Liver (tissue), 9 donors: ENCODE results near the gene ANGPTL3. TPM values are rescaled to one million over a fixed set of nuclear protein-coding genes. Genes with fewer than 3 reads are reported as not detected.

Experiments
- DNase-seq: peaks from one replicate; pipeline ENCODE4 v3.0.0-alpha.2; 2017; ENCODE audit warnings: low spot score
- H3K27ac ChIP-seq, 2 donors: one replicate each; pipeline ENCODE4 v1.7.0; 2013; ENCODE audit warnings: inconsistent platforms in 2 of 2, low read length in 2 of 2, control low read depth in 1 of 2, low read depth in 1 of 2, mild to moderate bottlenecking in 1 of 2
- H3K27me3 ChIP-seq, 4 donors: one replicate each; pipeline versions ENCODE4 v1.6.1 to v1.7.0; 2013; ENCODE audit warnings: low read length in 3 of 4, inconsistent platforms in 1 of 4, mild to moderate bottlenecking in 1 of 4, moderate library complexity in 1 of 4; ENCODE audit not compliant: control insufficient read depth in 4 of 4, insufficient read depth in 4 of 4
- H3K36me3 ChIP-seq, 4 donors: one replicate each; pipeline versions ENCODE4 v1.6.1 to v1.7.0; 2013; ENCODE audit warnings: low read length in 3 of 4, mild to moderate bottlenecking in 3 of 4, low read depth in 1 of 4, moderate library complexity in 1 of 4; ENCODE audit not compliant: control insufficient read depth in 4 of 4, insufficient read depth in 3 of 4
- H3K4me1 ChIP-seq, 4 donors: one replicate each; pipeline versions ENCODE4 v1.6.1 to v1.7.0; 2013; ENCODE audit warnings: low read length in 3 of 4, mild to moderate bottlenecking in 3 of 4, moderate library complexity in 1 of 4; ENCODE audit not compliant: control insufficient read depth in 4 of 4, insufficient read depth in 4 of 4
- H3K4me3 ChIP-seq, 3 donors: one replicate each; pipeline versions ENCODE4 v1.6.1 to v1.7.0; 2013; ENCODE audit warnings: low read length in 3 of 3, control low read depth in 1 of 3, low read depth in 1 of 3, mild to moderate bottlenecking in 1 of 3
- H3K9ac ChIP-seq, 2 donors: one replicate each; pipeline ENCODE4 v1.7.0; 2013; ENCODE audit warnings: low read length in 2 of 2, mild to moderate bottlenecking in 2 of 2, moderate library complexity in 2 of 2, control low read depth in 1 of 2, low read depth in 1 of 2
- H3K9me3 ChIP-seq, 4 donors: one replicate each; pipeline versions ENCODE4 v1.6.1 to v1.7.0; 2013; ENCODE audit warnings: low read length in 3 of 4; ENCODE audit not compliant: control insufficient read depth in 4 of 4
- EGR1 ChIP-seq, 2 donors: IDR thresholded peaks; 2 replicates each; pipeline ENCODE4 v1.6.1; 2016 to 2018; ENCODE audit warnings: antibody characterized with exemption in 2 of 2, low read depth in 2 of 2
- FOXA1 ChIP-seq: IDR thresholded peaks from 2 replicates; pipeline ENCODE4 v1.6.1; 2016; ENCODE audit warnings: antibody characterized with exemption
- FOXA2 ChIP-seq: IDR thresholded peaks from 2 replicates; pipeline ENCODE4 v1.6.1; 2016; ENCODE audit warnings: antibody characterized with exemption
- GABPA ChIP-seq, 2 donors: IDR thresholded peaks in 1 of 2; conservative IDR thresholded peaks in 1 of 2; 2 replicates each; pipeline ENCODE4 v1.6.1; 2016; ENCODE audit warnings: antibody characterized with exemption in 2 of 2, mild to moderate bottlenecking in 1 of 2, moderate library complexity in 1 of 2
- HNF4A ChIP-seq, 2 donors: conservative IDR thresholded peaks; 2 replicates each; pipeline ENCODE4 v1.6.1; 2016; ENCODE audit warnings: antibody characterized with exemption in 2 of 2, mild to moderate bottlenecking in 2 of 2
- HNF4G ChIP-seq: IDR thresholded peaks from 2 replicates; pipeline ENCODE4 v1.6.1; 2016; ENCODE audit warnings: antibody characterized with exemption
- JUND ChIP-seq, 2 donors: IDR thresholded peaks; 2 replicates each; pipeline ENCODE4 v1.6.1; 2016; ENCODE audit warnings: antibody characterized with exemption in 2 of 2
- RAD21 ChIP-seq, 2 donors: IDR thresholded peaks; 2 replicates each; pipeline ENCODE4 v1.6.1; 2016; ENCODE audit warnings: antibody characterized with exemption in 2 of 2, mild to moderate bottlenecking in 2 of 2
- RXRA ChIP-seq, 2 donors: IDR thresholded peaks; 2 replicates each; pipeline ENCODE4 v1.6.1; 2017 to 2018; ENCODE audit warnings: antibody characterized with exemption in 2 of 2, mild to moderate bottlenecking in 1 of 2
- SP1 ChIP-seq: IDR thresholded peaks from 2 replicates; pipeline ENCODE4 v1.6.1; 2018; ENCODE audit warnings: antibody characterized with exemption, mild to moderate bottlenecking
- TAF1 ChIP-seq: conservative IDR thresholded peaks from 2 replicates; pipeline ENCODE4 v1.6.1; 2016; ENCODE audit warnings: antibody characterized with exemption, mild to moderate bottlenecking
- YY1 ChIP-seq: IDR thresholded peaks from 2 replicates; pipeline ENCODE4 v1.6.1; 2016; ENCODE audit warnings: antibody characterized with exemption, mild to moderate bottlenecking
- WGBS: extraction: QIAGEN DNeasy Blood & Tissue Kit; methylation state at CpG from one replicate; pipeline ENCODE4 v1.1.7; 2013; 5-methylcytosine and 5-hydroxymethylcytosine counted together
- polyA plus RNA-seq, 2 donors: library from polyadenylated mRNA; stranded (reverse) in 1 of 2; unstranded in 1 of 2; fragments of 200-250 nt in 1 of 2; fragments of >200 nt in 1 of 2; fragmentation: Nextera tagmentation in 1 of 2; extraction: Ambion mirVana in 1 of 2; gene quantifications; one replicate each; pipeline versions ENCODE4 v1.2.1 to v1.2.3, GENCODE V29; 2013 to 2015
- total RNA-seq, 2 donors: library from RNA; depleted of rRNA; stranded (reverse); fragments of >200 nt; gene quantifications; one replicate each; pipeline ENCODE4 v1.2.3, GENCODE V29; 2014
- TF ChIP-seq, protein P1 (sequence below): fragments of 150-350 bp; IDR thresholded peaks from 2 replicates; pipeline ENCODE4 v1.5.1; 2017; ENCODE audit warnings: improper control_type of control experiment, low read depth, low read length; ENCODE audit not compliant: missing input control
- TF ChIP-seq, protein P2 (sequence below): IDR thresholded peaks from 2 replicates; pipeline ENCODE4 v1.6.1; 2016; ENCODE audit warnings: antibody characterized with exemption
- TF ChIP-seq, protein P3 (sequence below): IDR thresholded peaks from 2 replicates; pipeline ENCODE4 v1.6.1; 2016; ENCODE audit warnings: antibody characterized with exemption, mild to moderate bottlenecking
- donor health status: healthy.
- donor health status: healthy.
- donor health status: healthy.
- donor health status: healthy.
- donor health status: healthy.

Gene ANGPTL3
- total and polyA plus RNA-seq, 4 donors: 121 to 238 (median 172) TPM

DNA sequence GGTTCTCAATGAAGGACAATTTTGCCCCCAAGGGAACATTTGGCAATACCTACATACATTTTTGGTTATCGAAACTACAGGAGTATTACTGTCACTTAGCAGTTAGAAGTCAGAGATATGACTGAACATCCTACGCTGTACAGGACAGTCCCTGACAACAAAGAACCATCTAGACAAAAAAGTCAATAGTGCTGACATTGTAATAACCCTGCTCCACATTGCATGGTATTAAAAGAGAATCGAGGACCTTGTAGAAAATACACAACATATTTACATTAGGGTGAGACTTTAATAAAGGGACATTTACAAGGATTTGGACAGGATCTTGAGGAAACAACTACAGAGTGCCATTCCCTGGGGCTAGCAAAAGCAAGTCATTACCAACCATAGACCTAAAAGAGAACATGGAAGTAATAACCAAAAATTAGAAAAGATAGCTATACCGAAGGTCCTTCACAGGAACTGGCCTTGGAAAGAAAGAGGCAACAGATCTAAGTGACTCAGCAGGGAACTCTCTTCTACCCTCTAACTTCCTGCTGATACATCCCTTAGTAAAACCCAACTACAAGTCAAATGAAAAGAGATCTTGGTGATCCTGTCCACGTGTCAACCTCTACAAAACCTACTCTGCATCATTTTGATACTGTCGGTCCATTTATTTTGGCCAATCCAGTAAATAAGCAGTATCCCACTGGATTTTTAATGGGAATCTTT, 40.2 kb downstream of the ANGPTL3 start (continued):
- TF ChIP-seq, protein P1, sequence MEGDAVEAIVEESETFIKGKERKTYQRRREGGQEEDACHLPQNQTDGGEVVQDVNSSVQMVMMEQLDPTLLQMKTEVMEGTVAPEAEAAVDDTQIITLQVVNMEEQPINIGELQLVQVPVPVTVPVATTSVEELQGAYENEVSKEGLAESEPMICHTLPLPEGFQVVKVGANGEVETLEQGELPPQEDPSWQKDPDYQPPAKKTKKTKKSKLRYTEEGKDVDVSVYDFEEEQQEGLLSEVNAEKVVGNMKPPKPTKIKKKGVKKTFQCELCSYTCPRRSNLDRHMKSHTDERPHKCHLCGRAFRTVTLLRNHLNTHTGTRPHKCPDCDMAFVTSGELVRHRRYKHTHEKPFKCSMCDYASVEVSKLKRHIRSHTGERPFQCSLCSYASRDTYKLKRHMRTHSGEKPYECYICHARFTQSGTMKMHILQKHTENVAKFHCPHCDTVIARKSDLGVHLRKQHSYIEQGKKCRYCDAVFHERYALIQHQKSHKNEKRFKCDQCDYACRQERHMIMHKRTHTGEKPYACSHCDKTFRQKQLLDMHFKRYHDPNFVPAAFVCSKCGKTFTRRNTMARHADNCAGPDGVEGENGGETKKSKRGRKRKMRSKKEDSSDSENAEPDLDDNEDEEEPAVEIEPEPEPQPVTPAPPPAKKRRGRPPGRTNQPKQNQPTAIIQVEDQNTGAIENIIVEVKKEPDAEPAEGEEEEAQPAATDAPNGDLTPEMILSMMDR: no peak
- TF ChIP-seq GABPA (IDR thresholded peaks at IDR 0.05 in 1 of 2, conservative IDR thresholded peaks at IDR 0.05 in 1 of 2): no peak
- no peak for TF ChIP-seq EGR1 (IDR thresholded peaks at IDR 0.05; ENCODE audit: low read depth in 2 of 2)
- no peak for TF ChIP-seq FOXA2
- no peak for TF ChIP-seq RAD21 (IDR thresholded peaks at IDR 0.05)
- no peak for TF ChIP-seq RXRA (IDR thresholded peaks at IDR 0.05)
- TF ChIP-seq SP1: no peak
- TF ChIP-seq HNF4A (conservative IDR thresholded peaks at IDR 0.05): no peak
- TF ChIP-seq TAF1: no peak
- TF ChIP-seq, protein P2, sequence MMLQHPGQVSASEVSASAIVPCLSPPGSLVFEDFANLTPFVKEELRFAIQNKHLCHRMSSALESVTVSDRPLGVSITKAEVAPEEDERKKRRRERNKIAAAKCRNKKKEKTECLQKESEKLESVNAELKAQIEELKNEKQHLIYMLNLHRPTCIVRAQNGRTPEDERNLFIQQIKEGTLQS: no peak
- no peak for TF ChIP-seq HNF4G

DNA sequence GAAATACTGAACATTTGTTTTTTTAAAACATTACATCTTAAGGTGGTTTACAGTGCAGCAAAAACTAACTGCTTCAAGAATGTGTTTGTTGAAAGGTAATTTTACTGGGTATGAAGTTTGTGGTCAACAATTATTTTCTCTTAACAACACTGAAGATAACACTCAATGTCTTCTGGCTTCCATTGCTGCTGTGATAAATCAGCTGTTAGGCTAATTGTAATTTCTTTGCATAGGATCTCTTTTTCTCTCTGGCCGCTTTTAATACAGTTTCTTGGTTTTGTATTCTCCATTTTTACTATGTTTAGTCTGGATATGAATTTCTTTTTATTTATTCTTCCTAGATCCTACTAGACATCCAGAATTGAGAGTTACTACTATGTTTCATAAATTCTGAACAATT, 46.0 kb downstream of the ANGPTL3 start:
- Histone ChIP-seq H3K9me3 (no peaks in the 10 kb centered on the region), H3K4me3 (no peak overlapping the region), H3K4me1 (no peaks in the 10 kb centered on the region), H3K9ac (no peak overlapping the region), H3K36me3 (peaks cover 0 to 16% (median 6%) of the 10 kb centered on the region in 4 donors), H3K27ac (no peak overlapping the region), H3K27me3 (no peaks in the 10 kb centered on the region)
- TF ChIP-seq YY1 (no peak), HNF4A (conservative IDR thresholded peaks at IDR 0.05) (no peak), FOXA1 (no peak), RXRA (IDR thresholded peaks at IDR 0.05) (no peak), JUND (IDR thresholded peaks at IDR 0.05) (no peak), HNF4G (no peak), SP1 (no peak), GABPA (IDR thresholded peaks at IDR 0.05 in 1 of 2, conservative IDR thresholded peaks at IDR 0.05 in 1 of 2) (no peak)
- TF ChIP-seq, protein P3, sequence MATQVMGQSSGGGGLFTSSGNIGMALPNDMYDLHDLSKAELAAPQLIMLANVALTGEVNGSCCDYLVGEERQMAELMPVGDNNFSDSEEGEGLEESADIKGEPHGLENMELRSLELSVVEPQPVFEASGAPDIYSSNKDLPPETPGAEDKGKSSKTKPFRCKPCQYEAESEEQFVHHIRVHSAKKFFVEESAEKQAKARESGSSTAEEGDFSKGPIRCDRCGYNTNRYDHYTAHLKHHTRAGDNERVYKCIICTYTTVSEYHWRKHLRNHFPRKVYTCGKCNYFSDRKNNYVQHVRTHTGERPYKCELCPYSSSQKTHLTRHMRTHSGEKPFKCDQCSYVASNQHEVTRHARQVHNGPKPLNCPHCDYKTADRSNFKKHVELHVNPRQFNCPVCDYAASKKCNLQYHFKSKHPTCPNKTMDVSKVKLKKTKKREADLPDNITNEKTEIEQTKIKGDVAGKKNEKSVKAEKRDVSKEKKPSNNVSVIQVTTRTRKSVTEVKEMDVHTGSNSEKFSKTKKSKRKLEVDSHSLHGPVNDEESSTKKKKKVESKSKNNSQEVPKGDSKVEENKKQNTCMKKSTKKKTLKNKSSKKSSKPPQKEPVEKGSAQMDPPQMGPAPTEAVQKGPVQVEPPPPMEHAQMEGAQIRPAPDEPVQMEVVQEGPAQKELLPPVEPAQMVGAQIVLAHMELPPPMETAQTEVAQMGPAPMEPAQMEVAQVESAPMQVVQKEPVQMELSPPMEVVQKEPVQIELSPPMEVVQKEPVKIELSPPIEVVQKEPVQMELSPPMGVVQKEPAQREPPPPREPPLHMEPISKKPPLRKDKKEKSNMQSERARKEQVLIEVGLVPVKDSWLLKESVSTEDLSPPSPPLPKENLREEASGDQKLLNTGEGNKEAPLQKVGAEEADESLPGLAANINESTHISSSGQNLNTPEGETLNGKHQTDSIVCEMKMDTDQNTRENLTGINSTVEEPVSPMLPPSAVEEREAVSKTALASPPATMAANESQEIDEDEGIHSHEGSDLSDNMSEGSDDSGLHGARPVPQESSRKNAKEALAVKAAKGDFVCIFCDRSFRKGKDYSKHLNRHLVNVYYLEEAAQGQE: no peak
- TF ChIP-seq, protein P2: no peak
- WGBS: 100% methylated on average over 1 of the region's 1 CpG
- DNase-seq: no peak
